Measurements from ENCODE around the gene KCND1.

Gene KCND1

DNA sequence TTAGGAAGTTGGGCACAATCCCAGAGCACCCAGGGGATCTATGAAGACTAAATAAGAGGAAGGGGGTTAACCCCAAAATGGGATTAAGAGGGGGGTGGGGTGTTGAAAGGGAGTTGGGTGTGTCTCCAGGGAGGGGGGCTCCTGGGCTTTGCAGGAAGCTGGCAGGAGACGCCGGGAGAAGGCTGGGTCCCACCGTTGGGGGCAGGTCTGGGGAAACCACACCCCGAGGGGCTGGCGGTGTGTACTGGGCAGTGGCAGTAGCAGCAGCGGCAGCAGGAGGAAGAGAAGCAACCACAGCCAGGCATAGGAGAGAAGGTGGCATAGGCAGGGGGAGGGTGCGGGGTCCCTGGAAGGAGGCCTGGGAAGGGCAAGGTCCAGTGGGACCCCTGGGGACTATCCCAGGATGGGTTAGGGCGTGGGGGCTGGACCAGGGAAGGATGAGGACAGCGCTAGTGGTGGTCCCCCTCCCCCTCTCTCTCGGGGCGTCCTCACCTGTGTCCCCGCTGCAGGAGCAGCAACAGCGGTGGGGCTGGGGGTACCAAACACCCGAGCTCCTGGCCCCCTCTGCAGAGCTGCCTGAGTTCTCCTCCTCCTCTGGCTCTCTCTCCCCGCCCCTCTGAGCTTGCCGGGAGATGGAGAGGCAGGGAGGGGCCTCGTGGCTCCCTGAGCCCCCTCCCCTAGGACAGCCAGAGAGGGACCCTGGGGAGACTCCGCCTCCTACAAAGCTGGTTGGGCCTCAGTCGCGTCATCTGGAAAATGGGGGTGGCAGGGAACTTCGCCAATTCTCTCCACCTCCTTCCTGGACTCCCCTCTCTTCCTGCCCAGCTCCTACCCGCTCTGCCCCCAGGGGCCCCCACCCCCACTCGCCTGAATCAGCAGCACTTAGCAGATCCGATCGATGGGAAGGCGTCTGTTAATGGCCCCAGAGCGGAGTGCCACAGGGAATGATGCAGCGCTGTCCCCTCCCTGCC is at the start of gene KCND1:
Gene KCND1 (minus strand): TSS at position 596 of the 971 bp plus-strand sequence. CDS start 1,573 bp downstream, outside the sequence.
- peak within 1 kb of the TSS; percentile 21; the same call in 1 of the 2 replicates for H3K4me3 ChIP-seq (ENCODE audit: low read depth, low read length)
- TF ChIP-seq, protein P1, sequence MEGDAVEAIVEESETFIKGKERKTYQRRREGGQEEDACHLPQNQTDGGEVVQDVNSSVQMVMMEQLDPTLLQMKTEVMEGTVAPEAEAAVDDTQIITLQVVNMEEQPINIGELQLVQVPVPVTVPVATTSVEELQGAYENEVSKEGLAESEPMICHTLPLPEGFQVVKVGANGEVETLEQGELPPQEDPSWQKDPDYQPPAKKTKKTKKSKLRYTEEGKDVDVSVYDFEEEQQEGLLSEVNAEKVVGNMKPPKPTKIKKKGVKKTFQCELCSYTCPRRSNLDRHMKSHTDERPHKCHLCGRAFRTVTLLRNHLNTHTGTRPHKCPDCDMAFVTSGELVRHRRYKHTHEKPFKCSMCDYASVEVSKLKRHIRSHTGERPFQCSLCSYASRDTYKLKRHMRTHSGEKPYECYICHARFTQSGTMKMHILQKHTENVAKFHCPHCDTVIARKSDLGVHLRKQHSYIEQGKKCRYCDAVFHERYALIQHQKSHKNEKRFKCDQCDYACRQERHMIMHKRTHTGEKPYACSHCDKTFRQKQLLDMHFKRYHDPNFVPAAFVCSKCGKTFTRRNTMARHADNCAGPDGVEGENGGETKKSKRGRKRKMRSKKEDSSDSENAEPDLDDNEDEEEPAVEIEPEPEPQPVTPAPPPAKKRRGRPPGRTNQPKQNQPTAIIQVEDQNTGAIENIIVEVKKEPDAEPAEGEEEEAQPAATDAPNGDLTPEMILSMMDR (IDR thresholded peaks at IDR 0.05; ENCODE audit: low read depth, low read length), result no peak

DNA sequence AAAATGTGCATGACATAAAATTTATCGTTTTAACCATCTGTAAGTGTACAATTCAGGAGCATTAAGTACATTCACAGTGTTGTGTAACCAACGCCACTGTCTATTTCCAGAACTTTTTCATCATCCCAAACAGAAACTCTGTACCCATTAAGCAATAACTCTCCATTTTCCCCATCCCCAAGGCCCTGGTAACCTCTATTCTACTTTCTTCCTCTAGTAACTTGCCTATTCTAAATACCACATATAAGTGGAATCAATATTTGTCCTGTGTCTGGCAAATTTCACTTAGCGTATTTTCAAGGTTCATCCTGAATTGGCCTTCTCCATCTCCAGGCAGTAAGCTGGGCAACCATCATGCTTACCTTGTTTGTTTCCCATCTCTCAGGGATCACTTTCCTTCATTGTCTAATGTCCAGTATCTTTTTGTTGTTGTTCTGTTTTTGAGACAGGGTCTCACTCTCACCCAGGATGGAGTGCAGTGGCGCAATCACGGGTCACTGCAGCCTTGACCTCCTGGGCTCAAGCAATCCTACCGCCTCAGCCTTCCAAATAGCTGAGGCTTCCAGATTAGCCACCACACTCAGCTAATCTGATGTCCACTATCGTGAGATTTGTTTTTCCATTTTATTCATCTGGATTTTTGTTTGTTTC is 48.1 kb upstream of the KCND1 start:
- TF ChIP-seq, protein P1 (IDR thresholded peaks at IDR 0.05; ENCODE audit: low read depth, low read length), result no peak
- H3K4me3 ChIP-seq (ENCODE audit: low read depth, low read length), result no peak overlapping the region

DNA sequence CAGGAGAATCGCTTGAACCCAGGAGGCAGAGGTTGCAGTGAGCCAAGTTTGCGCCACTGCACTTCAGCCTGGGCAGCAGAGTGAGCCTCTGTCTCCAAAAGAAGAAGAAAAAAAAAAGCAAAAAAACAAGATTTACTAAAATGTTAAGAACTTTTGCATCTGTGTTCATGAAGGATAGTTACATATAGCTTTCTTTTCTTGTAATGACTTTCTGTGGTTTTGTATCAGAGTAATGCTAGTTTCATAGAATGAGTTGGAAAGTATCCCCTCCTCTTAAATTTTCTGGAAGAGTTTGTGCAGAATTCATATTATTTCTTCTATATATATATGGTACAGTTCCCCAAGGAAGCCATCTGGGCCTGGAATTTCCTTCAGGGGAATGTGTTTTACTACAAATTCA is 47.4 kb upstream of the KCND1 start:
- TF ChIP-seq, protein P1 (IDR thresholded peaks at IDR 0.05; ENCODE audit: low read depth, low read length), result no peak
- H3K4me3 ChIP-seq (ENCODE audit: low read depth, low read length), result no peak overlapping the region

DNA sequence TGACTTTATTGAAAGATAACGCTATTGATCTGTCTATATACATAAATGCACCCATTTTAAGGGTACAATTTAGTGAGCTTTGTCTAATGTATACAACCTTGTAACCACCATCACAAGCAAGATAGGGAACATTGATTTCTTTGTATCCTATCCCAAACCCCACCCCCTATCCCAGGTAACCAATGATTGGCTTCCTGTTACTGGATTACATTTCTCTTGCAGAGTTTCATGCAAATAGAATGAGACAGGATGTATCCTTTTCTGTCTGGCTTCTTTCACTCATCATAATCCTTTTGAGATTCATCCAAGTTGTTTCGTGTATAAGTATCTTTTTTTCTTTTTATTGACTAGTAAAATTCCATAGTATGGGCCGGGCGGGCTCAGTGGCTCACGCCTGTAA is 32.1 kb upstream of the KCND1 start:
- TF ChIP-seq, protein P1 (IDR thresholded peaks at IDR 0.05; ENCODE audit: low read depth, low read length), result no peak
- no peak overlapping the region for H3K4me3 ChIP-seq (ENCODE audit: low read depth, low read length)

DNA sequence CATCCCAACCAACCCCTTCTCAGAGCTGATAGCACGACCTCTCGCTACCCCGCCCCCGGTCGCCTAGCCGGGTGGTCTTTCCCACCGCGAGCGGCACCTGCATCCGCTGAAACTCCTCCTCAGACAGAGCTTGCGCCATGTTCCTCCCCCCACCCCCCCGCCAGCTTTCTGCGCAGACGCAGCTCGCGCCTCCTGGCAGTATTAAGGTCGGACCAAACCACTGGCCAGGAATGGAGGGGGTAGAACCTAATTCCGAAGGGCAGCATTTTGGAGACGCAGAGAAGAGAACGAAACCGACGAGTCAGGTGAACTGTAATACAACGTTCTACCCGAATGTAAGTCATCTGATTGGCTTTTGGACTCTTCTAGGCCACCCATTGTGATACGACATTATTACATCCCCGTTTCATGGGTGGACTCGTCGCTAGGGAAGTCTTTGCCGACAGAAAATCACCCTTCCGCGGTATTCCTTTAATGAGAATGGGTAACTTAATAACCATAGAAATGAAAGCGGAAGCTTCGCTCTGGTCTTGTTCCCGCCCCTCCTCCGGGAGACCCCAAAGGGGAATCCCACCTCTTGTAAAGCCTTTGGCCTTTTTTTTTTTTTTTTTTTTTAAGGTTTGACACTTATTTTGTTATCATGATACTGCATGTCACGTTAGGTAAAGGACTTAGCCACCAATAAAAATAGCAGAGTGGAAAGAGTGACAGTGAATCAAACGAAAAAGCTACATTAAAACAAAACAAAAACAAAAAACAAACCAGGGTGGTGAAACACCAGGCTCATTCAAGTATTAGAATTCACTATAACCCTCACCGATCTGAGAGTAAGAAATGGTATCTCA is 30.7 kb upstream of the KCND1 start, which contains the start of gene GRIPAP1:
Gene GRIPAP1 (minus strand): TSS at position 174 of the 845 bp plus-strand sequence. CDS start 35 bp downstream, at position 139.
- TF ChIP-seq, protein P1 (IDR thresholded peaks at IDR 0.05; ENCODE audit: low read depth, low read length), result no peak
- peak within 1 kb of the TSS; percentile 79 for H3K4me3 ChIP-seq (ENCODE audit: low read depth, low read length)

DNA sequence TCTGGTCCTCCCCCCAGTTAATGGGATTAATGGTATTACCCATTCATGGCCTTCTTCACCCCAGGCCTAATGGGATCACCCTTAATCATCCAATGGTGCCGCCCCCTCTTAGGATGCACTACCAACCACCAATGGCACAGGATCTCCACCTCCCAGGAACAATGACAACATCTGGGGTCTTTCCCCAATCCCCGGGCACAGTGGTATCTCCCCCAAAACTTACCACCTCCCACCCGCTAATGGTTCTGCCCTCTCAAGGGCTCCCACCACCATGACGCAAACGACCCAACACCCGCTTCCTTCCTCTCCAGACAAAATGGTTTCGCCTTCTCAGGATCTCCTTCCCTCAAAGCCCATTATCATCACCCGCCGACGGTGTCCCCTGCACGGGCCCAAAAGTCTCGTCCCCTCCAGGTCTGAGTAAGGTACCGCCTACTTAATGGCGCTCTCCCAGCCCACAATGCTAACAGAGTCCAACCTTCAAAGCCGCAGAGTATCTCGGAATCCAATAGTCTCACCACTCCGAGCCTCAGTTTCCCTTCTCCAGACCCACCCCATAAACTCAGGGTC is 30.0 kb upstream of the KCND1 start:
- H3K4me3 ChIP-seq (ENCODE audit: low read depth, low read length), result peak overlapping the region; percentile 79
- TF ChIP-seq, protein P1 (IDR thresholded peaks at IDR 0.05; ENCODE audit: low read depth, low read length), result no peak

Measured in WI38 (cell line).